ENCODE measurements around the gene CDKAL1. TPM values are rescaled to one million over a fixed set of nuclear protein-coding genes. Genes with fewer than 3 reads are reported as not detected.
"Not testable (repeated sequence)": the region's sequence is repeated elsewhere in the genome, so short reads cannot be mapped to it uniquely, and the experiment has no call there.

The CDKAL1 gene
- total RNA-seq, 1 donor from 2014 or later = 8.4 TPM

GRCh38 chr6:21061892-21062291, 527.6 kb downstream of the CDKAL1 start:
- intact Hi-C loops (cut with DNase I) = no loop called here

GRCh38 chr6:21064756-21065340, 530.6 kb downstream of the CDKAL1 start:
- intact Hi-C loops (cut with DNase I) = no loop called here
- no peak for DNase-seq (ENCODE audit: low spot score)

More at GRCh38 chr6:21061892-21062291, 527.6 kb downstream of the CDKAL1 start:
- no peak for DNase-seq (ENCODE audit: low spot score)

- intact Hi-C loops (cut with DNase I) = no loop called here
- DNase-seq (ENCODE audit: low spot score) = no peak
These were observed 533.3 kb downstream of the CDKAL1 start for GRCh38 chr6:21067521-21067920.

GRCh38 chr6:21070620-21071019, 536.4 kb downstream of the CDKAL1 start:
- intact Hi-C loops (cut with DNase I) = no loop called here
- no peak for DNase-seq (ENCODE audit: low spot score)

- intact Hi-C loops (cut with DNase I) = no loop called here
These were observed 537.7 kb downstream of the CDKAL1 start for GRCh38 chr6:21071780-21072468.

GRCh38 chr6:21073318-21073839, 539.1 kb downstream of the CDKAL1 start:
- no peak for DNase-seq (ENCODE audit: low spot score)
- intact Hi-C loops (cut with DNase I) = no loop called here

More at GRCh38 chr6:21071780-21072468, 537.7 kb downstream of the CDKAL1 start:
- no peak for DNase-seq (ENCODE audit: low spot score)

- DNase-seq (ENCODE audit: low spot score) = no peak
- intact Hi-C loops (cut with DNase I) = no loop called here
These were observed 540.2 kb downstream of the CDKAL1 start for GRCh38 chr6:21074484-21074883.

GRCh38 chr6:21075986-21076385, 541.7 kb downstream of the CDKAL1 start:
- DNase-seq (ENCODE audit: low spot score) = no peak
- intact Hi-C loops (cut with DNase I) = no loop called here

- intact Hi-C loops (cut with DNase I) = no loop called here
- DNase-seq (ENCODE audit: low spot score) = no peak
These were observed 544.2 kb downstream of the CDKAL1 start for GRCh38 chr6:21078497-21078896.

- no peak for DNase-seq (ENCODE audit: low spot score)
- intact Hi-C loops (cut with DNase I) = no loop called here
These were observed 545.3 kb downstream of the CDKAL1 start for GRCh38 chr6:21079468-21080048.

GRCh38 chr6:21080221-21080620, 546.0 kb downstream of the CDKAL1 start:
- intact Hi-C loops (cut with DNase I) = no loop called here
- no peak for DNase-seq (ENCODE audit: low spot score)

GRCh38 chr6:21082091-21082490, 547.8 kb downstream of the CDKAL1 start:
- intact Hi-C loops (cut with DNase I) = no loop called here
- DNase-seq (ENCODE audit: low spot score) = no peak

GRCh38 chr6:21083708-21084107, 549.5 kb downstream of the CDKAL1 start:
- no peak for DNase-seq (ENCODE audit: low spot score)
- intact Hi-C loops (cut with DNase I) = no loop called here

GRCh38 chr6:21084656-21085055, 550.4 kb downstream of the CDKAL1 start:
- intact Hi-C loops (cut with DNase I) = no loop called here
- DNase-seq (ENCODE audit: low spot score) = no peak

GRCh38 chr6:21085211-21085610, 551.0 kb downstream of the CDKAL1 start:
- DNase-seq (ENCODE audit: low spot score) = no peak
- intact Hi-C loops (cut with DNase I) = no loop called here

GRCh38 chr6:21085643-21086042, 551.4 kb downstream of the CDKAL1 start:
- intact Hi-C loops (cut with DNase I) = no loop called here

GRCh38 chr6:21087188-21087587, 552.9 kb downstream of the CDKAL1 start:
- no peak for DNase-seq (ENCODE audit: low spot score)
- intact Hi-C loops (cut with DNase I) = no loop called here

More at GRCh38 chr6:21085643-21086042, 551.4 kb downstream of the CDKAL1 start:
- DNase-seq (ENCODE audit: low spot score) = no peak

GRCh38 chr6:21091411-21091810, 557.2 kb downstream of the CDKAL1 start:
- no peak for DNase-seq (ENCODE audit: low spot score)
- intact Hi-C loops (cut with DNase I) = no loop called here

GRCh38 chr6:21092231-21092772, 558.0 kb downstream of the CDKAL1 start:
- DNase-seq (ENCODE audit: low spot score); intact Hi-C loops (cut with DNase I): not testable (repeated sequence)

GRCh38 chr6:21095462-21095861, 561.2 kb downstream of the CDKAL1 start:
- intact Hi-C loops (cut with DNase I) = no loop called here
- no peak for DNase-seq (ENCODE audit: low spot score)
